Prostate gland (tissue), 2 donors: ENCODE data around the gene KRT34.
"Not testable (repeated sequence)": the region's sequence is repeated elsewhere in the genome, so short reads cannot be mapped to it uniquely, and the experiment has no call there.

Experiments used
- POLR2A ChIP-seq: fragments of 450-650 bp; IDR thresholded peaks from one replicate; pipeline ENCODE4 v1.6.1; 2016; ENCODE audit warnings: antibody characterized with exemption, mild to moderate bottlenecking
- POLR2AphosphoS5 ChIP-seq: sonication (generic); formaldehyde crosslinking; IDR thresholded peaks from one replicate; pipeline ENCODE4 v1.6.1; 2017; ENCODE audit warnings: antibody characterized with exemption
- TF ChIP-seq, protein P1 (sequence below), 4 experiments: fragments of 200-600 bp in 2 of 4; fragments of 450-650 bp in 2 of 4; sonication (generic) in 2 of 4; IDR thresholded peaks; 1 replicate in 3 of 4; 2 replicates in 1 of 4; pipeline ENCODE4 v1.5.1; 2016 to 2019; ENCODE audit warnings: antibody characterized with exemption in 4 of 4, mild to moderate bottlenecking in 2 of 4, moderate library complexity in 2 of 4

DNA sequence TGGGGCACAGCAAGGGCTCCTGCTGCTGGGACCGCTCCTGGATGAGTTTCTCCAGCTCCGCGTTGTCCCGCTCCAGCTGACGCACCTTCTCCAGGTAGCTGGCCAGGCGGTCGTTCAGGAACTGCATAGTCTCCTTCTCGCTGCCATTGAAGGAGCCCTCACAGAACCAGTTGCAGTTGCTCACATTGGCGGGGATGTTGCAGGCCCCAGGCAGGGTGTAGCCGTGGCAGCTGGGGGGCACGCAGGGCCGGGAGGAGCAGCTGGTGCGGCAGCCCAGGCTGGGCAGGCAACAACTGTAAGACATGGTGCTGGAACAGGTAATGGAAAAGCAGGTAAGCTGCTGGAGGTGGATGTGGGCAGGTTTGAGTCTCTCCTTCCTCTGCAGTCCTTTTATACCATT is at the start of gene KRT34:
- TF ChIP-seq, protein P1, sequence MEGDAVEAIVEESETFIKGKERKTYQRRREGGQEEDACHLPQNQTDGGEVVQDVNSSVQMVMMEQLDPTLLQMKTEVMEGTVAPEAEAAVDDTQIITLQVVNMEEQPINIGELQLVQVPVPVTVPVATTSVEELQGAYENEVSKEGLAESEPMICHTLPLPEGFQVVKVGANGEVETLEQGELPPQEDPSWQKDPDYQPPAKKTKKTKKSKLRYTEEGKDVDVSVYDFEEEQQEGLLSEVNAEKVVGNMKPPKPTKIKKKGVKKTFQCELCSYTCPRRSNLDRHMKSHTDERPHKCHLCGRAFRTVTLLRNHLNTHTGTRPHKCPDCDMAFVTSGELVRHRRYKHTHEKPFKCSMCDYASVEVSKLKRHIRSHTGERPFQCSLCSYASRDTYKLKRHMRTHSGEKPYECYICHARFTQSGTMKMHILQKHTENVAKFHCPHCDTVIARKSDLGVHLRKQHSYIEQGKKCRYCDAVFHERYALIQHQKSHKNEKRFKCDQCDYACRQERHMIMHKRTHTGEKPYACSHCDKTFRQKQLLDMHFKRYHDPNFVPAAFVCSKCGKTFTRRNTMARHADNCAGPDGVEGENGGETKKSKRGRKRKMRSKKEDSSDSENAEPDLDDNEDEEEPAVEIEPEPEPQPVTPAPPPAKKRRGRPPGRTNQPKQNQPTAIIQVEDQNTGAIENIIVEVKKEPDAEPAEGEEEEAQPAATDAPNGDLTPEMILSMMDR (IDR thresholded peaks at IDR 0.05): not testable (repeated sequence)
- not testable (repeated sequence) for TF ChIP-seq POLR2A, POLR2AphosphoS5
